ENCODE measurements around the gene RASSF1. TPM values are rescaled to one million over a fixed set of nuclear protein-coding genes. Genes with fewer than 3 reads are reported as not detected.

RASSF1 gene
- total RNA-seq, 1 experiment from 2014 or later, result 17.4 TPM

DNA sequence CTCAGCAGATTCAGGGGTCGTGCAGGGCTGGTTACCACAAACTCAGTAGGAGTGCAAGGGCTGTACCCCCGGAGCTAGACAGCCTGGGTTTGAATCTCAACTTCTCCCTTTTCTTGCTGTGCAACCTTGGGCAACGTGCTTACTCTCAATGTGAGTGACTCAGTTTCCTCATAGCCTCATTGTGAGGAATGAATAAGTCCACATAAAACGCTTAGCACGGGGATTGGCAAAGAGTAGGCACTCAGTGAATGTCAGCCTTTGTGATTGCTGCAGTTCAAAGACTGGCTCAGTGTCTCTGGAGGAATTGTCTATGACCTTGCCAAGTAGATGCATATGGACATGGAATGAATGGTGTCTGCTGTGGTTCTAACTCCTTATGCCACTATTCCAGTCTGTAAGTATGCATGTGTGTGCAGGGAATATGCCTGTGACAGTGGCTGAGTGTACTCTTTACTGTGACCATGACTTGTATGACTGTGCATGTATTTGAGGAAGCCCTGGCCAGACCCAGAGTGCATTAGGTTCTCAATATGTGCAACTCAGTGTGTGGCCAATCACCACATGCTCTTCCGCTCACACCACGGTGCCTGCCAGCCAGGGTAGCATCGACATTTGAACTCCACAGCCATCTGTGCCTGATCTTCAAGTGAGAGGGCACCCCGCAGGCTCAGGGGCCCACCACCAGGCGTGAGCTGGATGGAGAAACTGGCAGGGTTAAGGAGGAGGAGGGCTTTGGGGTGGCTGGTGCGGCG, 40.5 kb downstream of the RASSF1 start:
- intact Hi-C loops (cut with micrococcal nuclease; ENCODE audit: unreplicated experiment) (no loop called here), in situ Hi-C loops (cut with HindIII; ENCODE audit: low pct_unique_long_range_greater_than_20kb, low sequenced_read_pairs) (no loop called here)
- CTCF ChIA-PET, result interaction anchor here (0.6 to 0.7 kb wide), 3 partner anchors 25 to 1202 kb away, joined by 4 to 6 read pairs (median 4); no protein-coding TSS in a partner anchor
- ATAC-seq (no peak), DNase-seq (ENCODE audit: low read depth, low spot score) (no peak)
- TSS peak; percentile 80 for BruUV-seq (replicated peaks)
- POLR2A ChIA-PET, result interaction anchor here (0.6 kb wide), 2 partner anchors 63 to 370 kb away, joined by 6 to 10 read pairs; no protein-coding TSS in a partner anchor
- TF ChIP-seq SIN3A (IDR thresholded peaks at IDR 0.05; ENCODE audit: borderline replicate concordance, insufficient read depth, low read depth, low read length), result no peak
- TF ChIP-seq POLR2AphosphoS5 (IDR thresholded peaks at IDR 0.05; ENCODE audit: low read depth, low read length), result no peak
- TF ChIP-seq, protein P1, sequence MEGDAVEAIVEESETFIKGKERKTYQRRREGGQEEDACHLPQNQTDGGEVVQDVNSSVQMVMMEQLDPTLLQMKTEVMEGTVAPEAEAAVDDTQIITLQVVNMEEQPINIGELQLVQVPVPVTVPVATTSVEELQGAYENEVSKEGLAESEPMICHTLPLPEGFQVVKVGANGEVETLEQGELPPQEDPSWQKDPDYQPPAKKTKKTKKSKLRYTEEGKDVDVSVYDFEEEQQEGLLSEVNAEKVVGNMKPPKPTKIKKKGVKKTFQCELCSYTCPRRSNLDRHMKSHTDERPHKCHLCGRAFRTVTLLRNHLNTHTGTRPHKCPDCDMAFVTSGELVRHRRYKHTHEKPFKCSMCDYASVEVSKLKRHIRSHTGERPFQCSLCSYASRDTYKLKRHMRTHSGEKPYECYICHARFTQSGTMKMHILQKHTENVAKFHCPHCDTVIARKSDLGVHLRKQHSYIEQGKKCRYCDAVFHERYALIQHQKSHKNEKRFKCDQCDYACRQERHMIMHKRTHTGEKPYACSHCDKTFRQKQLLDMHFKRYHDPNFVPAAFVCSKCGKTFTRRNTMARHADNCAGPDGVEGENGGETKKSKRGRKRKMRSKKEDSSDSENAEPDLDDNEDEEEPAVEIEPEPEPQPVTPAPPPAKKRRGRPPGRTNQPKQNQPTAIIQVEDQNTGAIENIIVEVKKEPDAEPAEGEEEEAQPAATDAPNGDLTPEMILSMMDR (IDR thresholded peaks at IDR 0.05), result no peak
- TF ChIP-seq TCF7L2 (IDR thresholded peaks at IDR 0.05; ENCODE audit: low read depth, low read length), result no peak
- TF ChIP-seq, protein P2, sequence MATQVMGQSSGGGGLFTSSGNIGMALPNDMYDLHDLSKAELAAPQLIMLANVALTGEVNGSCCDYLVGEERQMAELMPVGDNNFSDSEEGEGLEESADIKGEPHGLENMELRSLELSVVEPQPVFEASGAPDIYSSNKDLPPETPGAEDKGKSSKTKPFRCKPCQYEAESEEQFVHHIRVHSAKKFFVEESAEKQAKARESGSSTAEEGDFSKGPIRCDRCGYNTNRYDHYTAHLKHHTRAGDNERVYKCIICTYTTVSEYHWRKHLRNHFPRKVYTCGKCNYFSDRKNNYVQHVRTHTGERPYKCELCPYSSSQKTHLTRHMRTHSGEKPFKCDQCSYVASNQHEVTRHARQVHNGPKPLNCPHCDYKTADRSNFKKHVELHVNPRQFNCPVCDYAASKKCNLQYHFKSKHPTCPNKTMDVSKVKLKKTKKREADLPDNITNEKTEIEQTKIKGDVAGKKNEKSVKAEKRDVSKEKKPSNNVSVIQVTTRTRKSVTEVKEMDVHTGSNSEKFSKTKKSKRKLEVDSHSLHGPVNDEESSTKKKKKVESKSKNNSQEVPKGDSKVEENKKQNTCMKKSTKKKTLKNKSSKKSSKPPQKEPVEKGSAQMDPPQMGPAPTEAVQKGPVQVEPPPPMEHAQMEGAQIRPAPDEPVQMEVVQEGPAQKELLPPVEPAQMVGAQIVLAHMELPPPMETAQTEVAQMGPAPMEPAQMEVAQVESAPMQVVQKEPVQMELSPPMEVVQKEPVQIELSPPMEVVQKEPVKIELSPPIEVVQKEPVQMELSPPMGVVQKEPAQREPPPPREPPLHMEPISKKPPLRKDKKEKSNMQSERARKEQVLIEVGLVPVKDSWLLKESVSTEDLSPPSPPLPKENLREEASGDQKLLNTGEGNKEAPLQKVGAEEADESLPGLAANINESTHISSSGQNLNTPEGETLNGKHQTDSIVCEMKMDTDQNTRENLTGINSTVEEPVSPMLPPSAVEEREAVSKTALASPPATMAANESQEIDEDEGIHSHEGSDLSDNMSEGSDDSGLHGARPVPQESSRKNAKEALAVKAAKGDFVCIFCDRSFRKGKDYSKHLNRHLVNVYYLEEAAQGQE (IDR thresholded peaks at IDR 0.05; ENCODE audit: insufficient read depth in 1 of 2, low read depth in 2 of 2, low read length in 1 of 2), result no peak
- Histone ChIP-seq H3K4me3 (ENCODE audit: low read depth in 2 of 2, low read length in 2 of 2) (peak overlapping the region; percentile 63 to 65), H3K4me1 (ENCODE audit: control insufficient read depth, insufficient read depth, low read length) (peaks cover 4% of the 10 kb centered on the region), H3K27me3 (ENCODE audit: control insufficient read depth, insufficient read depth, low read length) (no peaks in the 10 kb centered on the region), H3K9me3 (ENCODE audit: control insufficient read depth, insufficient read depth, low read depth, low read length) (no peaks in the 10 kb centered on the region), H3K27ac (ENCODE audit: low read length) (peak overlapping the region; percentile 79), H3K36me3 (ENCODE audit: control insufficient read depth, insufficient read depth, low read length) (no peaks in the 10 kb centered on the region)

DNA sequence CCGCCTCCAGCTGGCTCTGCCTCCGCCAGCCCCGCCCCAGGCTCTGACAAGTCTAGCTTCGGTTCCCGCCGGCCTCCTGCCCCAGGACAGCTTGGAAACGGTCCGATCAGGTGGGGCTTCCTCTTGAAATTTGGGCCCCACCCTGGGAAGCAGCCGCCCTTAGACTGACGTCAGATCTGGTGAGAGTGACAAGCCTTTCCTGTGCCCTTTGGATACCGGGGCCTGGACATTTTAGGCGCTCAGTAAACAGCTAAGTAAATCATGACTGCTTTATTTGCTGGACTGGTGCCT, 41.1 kb downstream of the RASSF1 start:
- in situ Hi-C loops (cut with HindIII; ENCODE audit: low pct_unique_long_range_greater_than_20kb, low sequenced_read_pairs), result no loop called here
- intact Hi-C loops (cut with micrococcal nuclease; ENCODE audit: unreplicated experiment), result no loop called here
- ATAC-seq (no peak), DNase-seq (ENCODE audit: low read depth, low spot score) (no peak)
- no TSS peak for BruUV-seq (replicated peaks)
- peak overlapping the region; percentile 79 for H3K27ac ChIP-seq (ENCODE audit: low read length)
- H3K4me1 ChIP-seq (ENCODE audit: control insufficient read depth, insufficient read depth, low read length), result peaks cover 4% of the 10 kb centered on the region
- H3K36me3 ChIP-seq (ENCODE audit: control insufficient read depth, insufficient read depth, low read length), result no peaks in the 10 kb centered on the region
- ChIA-PET POLR2A (interaction anchor here (0.6 to 0.7 kb wide), 3 partner anchors 15 to 370 kb away, joined by 3 to 10 read pairs (median 6); no protein-coding TSS in a partner anchor), CTCF (interaction anchor here (0.6 to 0.7 kb wide), 3 partner anchors 25 to 1203 kb away, joined by 4 to 6 read pairs (median 4); no protein-coding TSS in a partner anchor)
- H3K9me3 ChIP-seq (ENCODE audit: control insufficient read depth, insufficient read depth, low read depth, low read length), result no peaks in the 10 kb centered on the region
- H3K4me3 ChIP-seq (ENCODE audit: low read depth in 2 of 2, low read length in 2 of 2), result peak overlapping the region; percentile 63 to 65
- H3K27me3 ChIP-seq (ENCODE audit: control insufficient read depth, insufficient read depth, low read length), result no peaks in the 10 kb centered on the region
- TF ChIP-seq POLR2AphosphoS5 (IDR thresholded peaks at IDR 0.05; ENCODE audit: low read depth, low read length), result no peak
- no peak for TF ChIP-seq TCF7L2 (IDR thresholded peaks at IDR 0.05; ENCODE audit: low read depth, low read length)
- TF ChIP-seq, protein P1 (IDR thresholded peaks at IDR 0.05), result no peak
- TF ChIP-seq, protein P2 (IDR thresholded peaks at IDR 0.05; ENCODE audit: insufficient read depth in 1 of 2, low read depth in 2 of 2, low read length in 1 of 2), result no peak
- no peak for TF ChIP-seq SIN3A (IDR thresholded peaks at IDR 0.05; ENCODE audit: borderline replicate concordance, insufficient read depth, low read depth, low read length)

All from Panc1 (cell line).